Measurements from ENCODE around the gene RTCB.

Gene RTCB

GRCh38 chr22:32411829-32412592 is at the start of gene RTCB:
TSS of gene RTCB (minus strand) at chr22:32412247. CDS start at chr22:32412156, 91 bp downstream.
- peak; percentile 96 for DNase-seq (ENCODE audit: low spot score)

- no peak for DNase-seq (ENCODE audit: low spot score)
Measured at GRCh38 chr22:32457031-32457430, 45.0 kb upstream of the RTCB start.

- no peak for DNase-seq (ENCODE audit: low spot score)
Measured at GRCh38 chr22:32448980-32449379, 36.9 kb upstream of the RTCB start.

GRCh38 chr22:32446321-32446720 is 34.3 kb upstream of the RTCB start:
- no peak for DNase-seq (ENCODE audit: low spot score)

- DNase-seq (ENCODE audit: low spot score): no peak
Measured at GRCh38 chr22:32444068-32444467, 32.0 kb upstream of the RTCB start.

GRCh38 chr22:32430352-32430751 is 18.3 kb upstream of the RTCB start:
- DNase-seq (ENCODE audit: low spot score): no peak

GRCh38 chr22:32426881-32427280 is 14.8 kb upstream of the RTCB start:
- no peak for DNase-seq (ENCODE audit: low spot score)

- DNase-seq (ENCODE audit: low spot score): no peak
Measured at GRCh38 chr22:32423664-32424063, 11.6 kb upstream of the RTCB start.

- DNase-seq (ENCODE audit: low spot score): no peak
Measured at GRCh38 chr22:32422062-32422461, 10.0 kb upstream of the RTCB start.

- DNase-seq (ENCODE audit: low spot score): no peak
Measured at GRCh38 chr22:32421484-32421883, 9.4 kb upstream of the RTCB start.

GRCh38 chr22:32417906-32418305 is 5.9 kb upstream of the RTCB start:
- no peak for DNase-seq (ENCODE audit: low spot score)

- no peak for DNase-seq (ENCODE audit: low spot score)
Measured at GRCh38 chr22:32416556-32417085, 4.6 kb upstream of the RTCB start.

GRCh38 chr22:32414191-32414590 is 2.1 kb upstream of the RTCB start:
- no peak for DNase-seq (ENCODE audit: low spot score)

GRCh38 chr22:32413719-32414118 is 1.7 kb upstream of the RTCB start:
- DNase-seq (ENCODE audit: low spot score): no peak

- DNase-seq (ENCODE audit: low spot score): peak; percentile 37
Measured at GRCh38 chr22:32411402-32411801, 645 bp downstream of the RTCB start.

- peak; percentile 13 for DNase-seq (ENCODE audit: low spot score)
Measured at GRCh38 chr22:32410459-32410858, 1.6 kb downstream of the RTCB start.

GRCh38 chr22:32409977-32410376 is 2.1 kb downstream of the RTCB start:
- DNase-seq (ENCODE audit: low spot score): no peak

- DNase-seq (ENCODE audit: low spot score): no peak
Measured at GRCh38 chr22:32407936-32408335, 4.1 kb downstream of the RTCB start.

GRCh38 chr22:32407312-32407711 is 4.7 kb downstream of the RTCB start:
- no peak for DNase-seq (ENCODE audit: low spot score)

- DNase-seq (ENCODE audit: low spot score): no peak
Measured at GRCh38 chr22:32404021-32404420, 8.0 kb downstream of the RTCB start.

- DNase-seq (ENCODE audit: low spot score): no peak
Measured at GRCh38 chr22:32401486-32401885, 10.6 kb downstream of the RTCB start.

GRCh38 chr22:32396746-32397145 is 15.3 kb downstream of the RTCB start:
- no peak for DNase-seq (ENCODE audit: low spot score)

GRCh38 chr22:32396255-32396654 is 15.8 kb downstream of the RTCB start:
- DNase-seq (ENCODE audit: low spot score): no peak

GRCh38 chr22:32395107-32395506 is 16.9 kb downstream of the RTCB start:
- DNase-seq (ENCODE audit: low spot score): no peak
